HG03159 (cell line): ENCODE measurements around the gene ZNF32.

Experiments
- ATAC-seq: cut with Tn5 transposase; IDR thresholded peaks from one replicate; pipeline ENCODE4 v1.9.1; 2021; ENCODE audit warnings: mild to moderate bottlenecking, moderate library complexity; ENCODE audit not compliant: unreplicated experiment

ZNF32 gene, protein sequence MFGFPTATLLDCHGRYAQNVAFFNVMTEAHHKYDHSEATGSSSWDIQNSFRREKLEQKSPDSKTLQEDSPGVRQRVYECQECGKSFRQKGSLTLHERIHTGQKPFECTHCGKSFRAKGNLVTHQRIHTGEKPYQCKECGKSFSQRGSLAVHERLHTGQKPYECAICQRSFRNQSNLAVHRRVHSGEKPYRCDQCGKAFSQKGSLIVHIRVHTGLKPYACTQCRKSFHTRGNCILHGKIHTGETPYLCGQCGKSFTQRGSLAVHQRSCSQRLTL

DNA sequence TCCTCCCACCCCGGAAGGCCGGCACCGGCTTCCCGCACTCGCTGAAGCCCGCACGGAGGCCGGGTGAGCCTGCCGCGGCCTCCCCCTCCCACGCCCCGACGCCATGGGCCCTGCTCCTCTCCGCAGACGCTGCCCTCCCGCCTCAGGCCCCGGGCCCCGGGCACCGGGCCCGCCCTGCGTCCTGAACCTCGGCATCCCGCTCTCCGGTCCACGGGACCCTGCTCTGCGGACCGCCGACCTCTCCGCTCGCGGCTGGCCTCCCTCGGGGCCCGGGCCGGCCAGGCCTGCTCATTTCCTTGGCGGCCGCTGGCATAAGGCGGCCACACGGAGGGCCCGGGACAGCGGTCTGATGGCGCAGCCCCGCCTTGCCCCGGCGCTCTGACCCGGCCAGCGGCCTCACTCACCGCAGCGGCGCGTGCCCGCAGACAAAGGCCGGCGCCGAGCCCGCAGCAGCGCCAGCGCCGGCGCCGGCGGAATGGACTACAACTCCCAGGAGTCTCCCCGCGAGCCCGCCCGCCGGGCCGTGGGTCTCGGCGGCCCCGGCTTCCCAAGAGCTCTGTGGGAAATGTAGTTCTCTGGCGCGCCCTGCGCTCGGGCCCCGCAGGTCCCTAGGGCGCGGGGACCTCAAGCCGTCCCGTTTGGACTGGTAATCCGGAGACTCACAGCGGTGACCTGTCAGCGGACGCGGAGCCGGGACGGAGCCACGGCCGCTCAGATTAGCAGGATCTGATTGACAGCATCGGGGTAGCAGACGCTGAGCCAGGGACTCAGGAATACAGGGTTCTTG is at the start of gene ZNF32:
ZNF32 (minus strand) TSS at position 484 of the 787 bp plus-strand sequence. CDS start 2,748 bp downstream, outside the sequence.
- peak; percentile 100 for ATAC-seq

DNA sequence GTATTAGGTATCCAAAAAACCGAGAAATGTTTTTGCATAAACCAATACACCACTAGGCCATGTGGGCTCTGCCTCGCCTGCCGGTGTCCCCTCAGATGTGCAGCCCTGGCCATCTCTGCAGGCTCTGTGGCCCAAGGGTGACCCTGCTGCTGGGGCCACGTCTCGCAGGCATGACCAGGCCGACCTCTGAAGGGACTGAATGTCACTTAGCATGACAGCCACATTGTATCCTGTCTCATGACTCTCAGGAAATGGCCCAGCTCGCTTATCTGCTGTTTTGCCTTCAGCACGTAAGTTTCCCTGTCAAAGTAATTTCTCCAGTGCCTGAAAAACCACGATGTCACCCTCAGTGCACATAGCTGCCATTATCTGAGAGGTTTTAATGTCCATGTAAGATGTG is 49.5 kb upstream of the ZNF32 start:
- no peak for ATAC-seq

DNA sequence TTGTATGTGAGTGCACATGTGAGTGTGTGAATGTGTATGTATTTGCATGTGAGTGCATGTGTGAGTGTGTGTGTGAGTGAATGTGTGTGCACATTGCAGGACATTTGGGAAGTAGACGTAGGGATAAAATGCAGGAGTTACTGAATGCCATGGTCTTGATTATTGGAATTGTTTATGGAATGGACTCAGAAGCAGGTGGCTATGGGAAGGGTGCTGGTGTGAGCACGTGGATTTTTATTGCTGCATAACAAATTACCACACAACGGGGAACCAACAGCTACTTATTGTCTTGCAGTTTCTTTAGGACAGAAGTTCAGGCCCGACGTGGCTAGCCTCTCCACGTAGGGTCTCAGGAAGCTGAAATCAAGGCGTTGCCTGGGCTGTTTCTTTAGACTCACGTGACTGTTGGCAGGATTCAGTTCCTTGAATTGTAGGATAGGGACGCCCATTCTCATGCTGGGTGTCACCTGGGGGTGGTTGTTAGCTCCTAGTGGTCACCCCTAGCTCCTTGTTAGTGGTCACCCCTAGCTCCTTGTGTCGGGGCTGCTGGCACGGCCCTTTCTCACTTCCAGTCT is 48.3 kb upstream of the ZNF32 start:
- no peak for ATAC-seq

DNA sequence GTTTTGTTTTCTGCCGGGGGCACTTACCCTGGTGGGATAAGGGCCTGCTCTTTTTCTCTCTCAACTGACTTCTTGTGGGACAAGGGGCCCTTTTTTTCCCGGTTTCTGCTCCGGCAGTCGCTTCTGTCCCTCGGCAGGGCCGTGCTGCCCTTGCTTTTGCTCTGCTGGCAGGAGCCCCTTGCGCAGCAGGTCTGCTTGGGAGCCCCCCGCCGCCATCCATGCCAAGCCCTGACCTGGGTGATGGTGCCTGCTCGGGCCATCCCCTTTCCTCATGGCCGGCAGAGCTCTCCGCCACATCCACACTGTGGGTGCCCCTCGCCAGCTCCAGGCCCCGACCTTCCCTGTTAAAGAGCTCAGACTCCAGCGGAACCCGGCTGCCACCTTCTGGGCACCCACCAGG is 47.0 kb upstream of the ZNF32 start:
- no peak for ATAC-seq

DNA sequence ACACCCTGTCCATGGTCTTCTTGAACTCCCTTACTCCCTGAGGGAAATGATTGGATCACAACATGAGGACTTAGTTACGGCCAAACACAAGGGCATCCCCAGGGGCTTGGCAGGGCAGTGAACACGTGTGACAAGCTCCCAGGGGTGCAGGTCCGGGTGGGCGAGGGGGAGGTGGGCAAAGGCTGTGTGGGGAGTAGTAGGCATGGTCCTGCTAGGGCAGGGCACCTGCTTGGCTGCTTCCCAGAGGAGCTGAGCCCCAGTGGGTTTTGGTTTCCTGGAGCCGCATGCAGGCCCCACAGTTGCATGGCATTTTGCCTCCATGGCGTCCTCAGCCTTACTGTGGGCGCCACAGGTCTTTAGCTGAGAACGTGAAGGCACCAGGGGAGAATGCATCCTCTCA is 46.6 kb upstream of the ZNF32 start:
- no peak for ATAC-seq

DNA sequence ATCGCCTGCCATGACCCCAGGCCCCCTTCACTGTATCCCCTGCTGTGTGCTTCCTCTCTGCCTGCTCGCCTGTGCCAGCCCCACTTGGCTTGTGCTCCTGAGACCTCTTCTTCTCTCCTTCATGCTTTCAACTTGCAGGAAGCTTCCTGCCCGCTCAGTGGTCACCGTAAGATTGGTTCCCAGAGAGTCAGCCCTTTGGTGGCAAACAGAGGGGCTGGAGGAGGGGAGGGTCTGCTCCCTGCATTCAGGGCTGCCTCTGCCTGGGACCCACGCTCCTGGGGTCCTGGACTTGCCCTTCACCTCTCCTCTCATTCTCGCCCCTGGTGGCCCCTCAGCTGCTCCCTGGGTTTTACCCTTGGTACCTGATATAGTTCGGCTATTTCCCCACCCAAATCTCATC is 45.8 kb upstream of the ZNF32 start:
- no peak for ATAC-seq

DNA sequence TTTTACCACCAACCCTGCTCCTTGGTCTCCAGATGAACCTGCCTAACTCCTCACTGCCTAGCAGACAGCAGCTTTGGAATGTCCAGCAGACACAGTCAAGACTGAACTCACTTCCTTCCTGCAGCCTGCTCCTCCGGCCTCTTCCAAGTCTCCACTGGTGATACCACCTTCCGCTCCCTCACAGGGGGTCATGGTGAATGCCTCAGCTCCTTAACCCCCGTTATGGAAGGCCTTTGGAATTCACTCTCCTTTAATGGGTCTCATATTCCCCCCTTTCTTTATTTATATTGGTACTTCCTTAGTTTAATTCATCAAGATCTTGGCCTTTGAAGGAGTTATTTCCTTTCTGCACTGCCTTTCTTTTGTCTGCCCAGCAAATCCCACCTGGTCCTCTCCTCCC is 44.9 kb upstream of the ZNF32 start:
- no peak for ATAC-seq

DNA sequence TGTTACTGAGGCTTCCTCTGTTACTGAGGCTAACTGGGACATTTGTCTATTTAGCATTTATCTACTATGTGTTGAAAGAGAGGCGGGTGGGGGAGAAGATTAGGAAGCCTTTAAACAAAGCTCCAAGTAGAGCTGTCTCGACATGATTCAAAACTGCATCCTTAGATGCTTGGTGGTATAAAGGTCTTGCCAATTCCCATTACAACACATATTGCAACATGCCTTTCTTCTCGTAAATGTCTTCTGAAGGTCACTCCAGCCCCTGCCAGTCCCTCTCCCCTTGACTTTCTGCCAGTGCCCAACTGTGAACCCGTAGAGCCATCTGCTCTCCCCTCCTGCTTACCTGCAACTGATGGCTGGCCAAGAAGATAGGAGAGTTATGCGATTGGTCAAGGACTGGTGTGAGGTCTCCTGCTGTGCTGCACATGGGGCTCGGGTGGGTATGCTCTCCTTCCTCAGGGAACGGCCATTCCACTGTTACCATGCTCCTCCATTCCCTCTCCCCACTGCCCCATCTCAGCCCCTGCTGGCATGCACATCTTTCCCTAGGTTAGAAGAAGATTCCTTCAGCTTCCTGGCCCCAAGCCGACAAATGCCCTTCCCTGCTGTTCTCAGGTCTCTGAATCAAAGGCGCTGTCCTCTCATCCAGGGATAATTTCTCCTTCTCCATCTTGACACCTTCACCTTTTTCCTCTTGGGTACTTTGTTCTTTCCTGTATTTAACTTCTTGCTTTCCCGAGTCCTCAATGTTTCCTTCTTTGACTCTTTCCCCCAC is 43.6 kb upstream of the ZNF32 start:
- no peak for ATAC-seq

DNA sequence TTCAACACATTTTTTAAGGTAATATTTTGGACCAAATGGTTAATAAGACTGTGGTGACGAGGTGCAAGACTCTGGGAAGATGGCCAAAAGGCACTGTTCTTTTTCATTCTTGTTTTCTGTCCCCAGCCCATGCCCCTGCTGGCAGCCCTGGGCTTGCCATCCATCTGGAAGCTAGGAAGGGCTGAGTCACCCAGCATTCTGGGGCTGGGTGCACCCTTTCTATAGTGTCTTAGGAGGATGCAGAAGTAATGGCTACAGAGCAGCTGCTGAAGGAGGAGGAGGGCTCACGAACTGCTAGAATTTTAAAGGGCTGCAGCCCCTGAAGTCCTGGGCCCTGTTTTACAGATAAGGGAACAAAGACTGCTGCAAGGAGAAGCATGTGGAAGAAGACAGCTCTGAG is 42.8 kb upstream of the ZNF32 start:
- ATAC-seq, result no peak

DNA sequence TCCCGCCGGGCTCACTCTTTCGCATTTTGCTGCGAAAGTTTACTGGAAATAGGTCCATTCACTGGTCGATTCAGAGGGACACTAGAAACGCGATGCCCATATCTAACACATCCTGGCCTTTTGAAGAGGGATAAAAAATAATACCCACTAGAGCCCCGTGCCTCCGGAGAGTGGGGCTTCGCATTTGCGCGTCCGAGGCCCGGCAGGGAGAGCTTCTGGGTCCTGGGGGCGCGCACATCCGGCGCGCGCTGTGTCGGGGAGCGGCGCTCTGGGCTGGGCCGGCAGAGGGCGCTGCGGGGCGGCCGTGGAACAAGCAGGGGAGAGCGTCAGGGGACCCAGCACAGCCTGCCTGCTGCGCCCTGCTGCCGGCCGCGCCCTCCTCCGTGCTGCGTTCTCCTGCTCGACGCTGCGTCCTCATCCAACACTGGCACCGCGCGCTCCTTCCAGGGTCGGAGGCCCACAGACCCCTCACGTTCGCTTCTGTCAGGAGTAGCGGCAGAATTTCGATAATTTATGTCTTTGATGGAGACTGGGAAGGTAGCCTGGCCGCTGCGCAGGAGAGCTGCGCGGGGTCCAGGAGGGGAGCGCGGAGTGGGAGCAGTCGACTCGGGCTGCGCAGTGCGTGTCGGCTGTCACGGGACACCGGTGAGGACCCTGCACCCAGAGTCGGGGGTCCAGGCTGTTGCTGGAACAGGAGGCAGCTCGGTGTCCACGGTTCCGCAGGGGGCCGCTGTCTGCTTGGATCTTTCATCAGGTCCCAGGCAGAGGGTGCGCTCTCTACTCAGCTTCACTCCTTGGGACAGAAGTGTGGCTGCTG is 41.5 kb upstream of the ZNF32 start:
- peak; percentile 99 for ATAC-seq

DNA sequence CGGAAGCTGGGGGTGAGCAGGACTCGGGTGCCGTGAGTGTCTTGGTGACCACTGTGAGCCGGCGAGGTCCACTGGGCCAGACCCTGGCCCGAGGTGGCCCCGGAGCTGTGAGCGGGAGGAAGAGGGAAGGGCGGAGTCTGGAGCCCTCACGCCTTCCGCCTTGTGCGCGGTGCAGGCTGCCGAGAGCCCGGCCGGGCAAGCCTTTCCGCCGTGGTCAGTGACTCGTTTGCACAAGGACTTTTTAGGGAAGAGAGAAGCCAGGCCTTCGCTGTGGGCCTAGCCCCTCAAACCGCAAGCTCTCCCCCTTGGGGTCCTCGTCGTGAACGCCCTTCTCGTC is 40.9 kb upstream of the ZNF32 start:
- peak; percentile 32 for ATAC-seq

DNA sequence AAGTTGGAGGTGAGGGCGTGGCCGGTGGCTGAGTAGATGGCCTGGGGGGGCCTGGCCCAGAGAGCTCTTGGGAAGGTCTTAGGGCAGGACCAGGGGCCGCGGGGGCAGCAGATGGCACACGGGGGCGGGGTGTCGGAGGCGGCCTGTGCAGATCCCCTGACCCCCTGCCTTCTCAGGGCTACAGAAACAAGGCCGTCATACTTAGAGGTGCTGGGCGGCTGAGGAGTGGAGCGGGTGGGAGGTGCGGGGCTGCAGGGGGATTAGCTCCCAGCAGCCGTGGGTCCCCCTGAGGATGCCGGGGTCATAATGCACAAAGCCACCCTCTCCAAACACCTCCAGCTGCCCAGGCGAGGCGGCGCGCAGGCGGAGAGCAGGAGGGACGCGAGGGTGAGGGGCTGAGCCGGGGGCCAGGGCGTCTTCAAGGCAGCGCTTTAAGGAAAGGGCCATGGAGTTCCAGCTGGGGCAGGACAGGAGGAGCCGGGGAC is 40.4 kb upstream of the ZNF32 start:
- ATAC-seq, result no peak

DNA sequence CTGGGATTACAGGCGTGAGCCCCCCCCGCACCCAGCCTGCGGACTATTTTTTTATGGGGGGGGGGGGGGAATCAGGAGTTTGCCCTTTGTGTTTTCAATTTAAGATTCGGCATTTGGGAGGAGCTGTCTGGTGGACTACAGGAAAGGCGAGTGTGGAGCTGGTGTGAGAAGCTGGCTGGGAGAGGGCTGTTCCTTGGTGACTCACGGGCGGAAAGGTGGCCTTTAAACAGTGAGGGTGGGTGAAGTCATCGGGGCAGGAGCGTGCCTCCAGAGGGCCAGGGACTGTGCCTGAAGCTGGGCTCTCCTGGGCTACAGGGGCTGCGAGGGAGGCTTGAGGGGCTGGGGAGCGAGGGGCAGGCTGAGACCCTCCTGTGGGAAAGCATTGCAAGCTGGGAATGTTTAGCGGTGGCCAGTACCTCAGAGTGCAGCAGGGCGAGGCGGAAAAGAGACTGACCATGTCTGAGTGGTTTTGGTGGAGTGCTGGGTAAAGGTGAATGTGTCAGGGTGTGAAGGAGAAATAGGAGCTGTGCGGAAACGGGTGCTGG is 39.7 kb upstream of the ZNF32 start:
- ATAC-seq, result no peak

DNA sequence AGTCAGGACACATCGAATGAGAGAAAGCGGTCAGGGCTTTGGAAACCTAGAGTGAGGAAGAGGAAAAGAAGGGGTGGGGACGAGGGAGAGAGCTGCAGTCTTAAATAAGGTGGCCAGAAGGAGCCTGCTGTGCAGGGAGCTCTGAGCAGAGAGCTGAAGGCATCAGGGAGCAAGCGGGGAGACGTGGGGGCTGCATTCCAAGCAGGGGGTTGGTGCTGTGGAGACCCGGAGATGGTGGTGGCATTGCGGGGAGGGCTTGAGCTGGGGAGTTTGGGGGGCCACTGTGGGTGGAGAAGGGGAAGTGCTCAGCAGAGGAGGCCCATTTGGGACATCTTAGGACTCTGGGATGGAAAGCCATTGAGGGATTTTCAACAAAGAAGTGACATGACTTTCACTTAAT is 38.7 kb upstream of the ZNF32 start:
- ATAC-seq, result no peak

DNA sequence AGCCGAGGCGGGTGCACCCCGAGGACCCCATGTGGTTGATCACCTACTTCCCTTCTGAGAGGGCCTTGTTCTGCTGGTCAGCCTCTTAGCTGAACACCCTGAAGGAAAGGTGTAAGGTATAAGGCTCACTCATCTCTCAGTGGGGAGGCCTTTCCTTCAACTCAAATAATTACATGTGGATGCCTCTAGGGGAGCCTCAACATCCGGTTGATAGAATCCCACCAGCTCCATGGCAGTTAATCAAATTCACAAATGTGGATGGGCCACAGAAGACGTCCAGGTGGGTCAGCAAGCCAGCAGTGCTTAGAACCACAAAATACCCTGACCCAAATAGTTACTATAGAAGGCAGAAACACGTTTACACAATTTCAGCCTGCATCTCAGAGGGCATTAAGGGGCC is 37.7 kb upstream of the ZNF32 start:
- ATAC-seq, result no peak

DNA sequence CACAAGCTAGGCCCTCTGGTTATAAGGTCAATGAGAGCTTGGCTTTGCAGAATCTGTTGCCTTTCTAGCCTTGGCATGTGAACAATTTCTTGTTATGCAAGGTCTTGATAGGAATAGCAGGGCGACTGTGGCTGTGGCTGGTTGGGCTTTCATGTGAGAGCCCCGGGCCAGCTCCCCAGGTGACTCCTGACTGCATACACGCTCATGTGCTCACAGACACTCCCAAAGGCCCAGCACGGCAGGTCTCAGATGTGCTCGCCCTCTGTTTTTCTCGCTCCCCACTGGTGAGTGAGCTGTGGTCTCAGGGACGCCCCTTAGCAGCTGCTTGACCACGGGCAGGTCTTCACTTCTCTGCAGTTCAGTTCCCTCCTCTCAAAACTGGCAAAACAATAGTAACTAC is 37.1 kb upstream of the ZNF32 start:
- ATAC-seq, result no peak

DNA sequence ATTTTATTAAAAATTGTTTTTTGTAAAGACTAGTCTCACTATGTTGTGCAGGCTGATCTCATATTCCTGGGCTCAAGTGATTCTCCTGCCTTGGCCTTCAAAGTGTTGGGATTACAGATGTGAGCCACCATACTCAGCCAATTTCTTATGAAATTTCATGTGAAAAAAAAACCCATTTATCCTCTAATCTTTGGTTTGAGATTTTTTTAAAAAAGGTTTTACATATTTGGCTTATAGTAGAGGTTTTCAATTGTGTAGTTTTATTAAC is 35.5 kb upstream of the ZNF32 start:
- ATAC-seq, result no peak

DNA sequence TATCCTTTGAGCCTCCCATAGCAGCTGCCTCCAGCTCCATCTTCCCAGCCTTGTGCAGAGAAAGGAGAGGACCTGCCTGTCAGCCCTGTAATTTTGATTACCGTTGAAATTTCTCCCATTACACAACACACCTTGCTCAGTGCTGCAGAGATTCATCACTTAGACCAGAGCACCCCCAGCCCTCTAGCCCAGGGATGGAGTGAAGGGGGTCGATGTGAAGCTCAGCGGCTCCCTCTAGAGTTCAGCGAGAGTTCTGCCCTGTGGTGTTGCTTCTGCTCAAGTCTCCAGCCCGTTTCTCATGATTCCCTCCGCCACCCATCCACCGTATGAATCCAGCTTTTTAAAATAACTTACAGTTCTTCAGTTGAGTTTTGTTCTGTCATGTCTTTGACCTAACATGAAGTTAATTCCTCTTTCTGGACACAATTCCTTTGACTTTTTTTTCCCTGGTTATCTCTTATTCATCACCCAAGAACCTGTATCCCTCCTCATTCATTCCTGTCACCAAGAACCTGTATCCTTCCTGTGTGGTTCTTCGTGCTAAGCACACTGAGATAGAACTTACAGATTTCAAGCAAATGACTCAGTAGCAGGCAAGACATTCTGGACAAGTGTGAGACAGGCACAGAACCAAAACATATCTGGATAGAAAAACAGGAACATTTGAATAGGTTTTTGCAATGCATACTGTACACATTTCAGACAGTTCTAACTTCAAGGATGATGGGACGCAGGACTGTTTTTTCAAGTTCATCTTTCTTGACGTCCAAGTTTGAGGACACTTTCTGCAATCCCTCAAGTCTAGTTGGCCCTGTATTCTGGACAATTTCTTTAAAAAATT is 35.0 kb upstream of the ZNF32 start:
- ATAC-seq, result no peak

DNA sequence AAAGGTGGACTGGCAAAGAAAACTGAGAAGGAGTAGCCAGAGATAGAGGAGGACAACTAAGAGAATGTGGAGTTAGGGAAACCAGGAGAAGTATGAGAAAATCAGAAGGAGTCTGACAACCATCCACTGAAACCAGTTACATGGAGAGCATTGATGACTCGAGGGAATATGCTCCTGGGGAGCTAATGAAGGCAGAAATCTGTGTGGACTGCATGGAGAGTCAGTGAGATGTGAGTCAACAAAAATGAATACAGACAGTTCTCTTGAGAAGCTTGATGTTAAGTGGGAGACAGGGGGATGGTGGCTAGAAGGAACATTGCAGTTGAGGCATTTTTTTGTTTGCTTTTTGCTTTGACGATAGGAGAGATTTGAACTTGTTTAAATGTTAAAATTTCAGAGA is 34.3 kb upstream of the ZNF32 start:
- ATAC-seq, result no peak

DNA sequence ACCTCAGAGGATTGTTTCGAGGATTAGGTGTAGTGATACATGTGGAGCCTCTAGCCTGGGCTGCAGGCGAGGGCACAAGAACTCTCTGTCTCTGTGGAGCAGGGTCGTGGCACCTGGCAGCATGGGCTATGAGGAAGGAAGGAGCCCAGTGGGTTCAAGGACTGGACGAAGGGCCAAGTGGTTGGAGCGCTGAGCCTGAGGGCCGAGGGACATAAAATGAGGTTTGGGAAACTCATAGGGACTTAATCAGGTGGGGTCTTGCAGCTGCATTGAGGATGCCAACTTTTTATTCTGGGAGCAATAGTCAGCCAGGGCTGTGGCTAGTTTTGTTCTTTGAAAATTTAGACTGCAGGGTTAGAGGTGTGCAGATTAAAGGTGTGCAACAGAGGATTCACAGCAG is 33.0 kb upstream of the ZNF32 start:
- ATAC-seq, result no peak
